GM12878 (cell line): Measurements from ENCODE around the gene NFATC1. TPM values are rescaled to one million over a fixed set of nuclear protein-coding genes. Genes with fewer than 3 reads are reported as not detected.

Experiments
- ATAC-seq: fragments of 200-7000 bp; cut with Tn5 transposase; 3 replicates; pipeline ENCODE4 v1.9.1; 2020; ENCODE audit warnings: mild to moderate bottlenecking, moderate library complexity
- BruUV-seq: library from RNA; stranded (reverse); fragments of 400-500 nt; replicated peaks from 2 replicates; lab custom pipeline; 2021; lab: Mats Ljungman, UMichigan
- CTCF ChIA-PET: fragments of 300-600 bp; sonication (Branson Sonifier 250); formaldehyde crosslinking; extraction: SDS; loops from one replicate; lab custom pipeline; 2021; ENCODE audit warnings: inconsistent platforms; lab: Yijun Ruan, JAX
- POLR2A ChIA-PET: fragments of 350-600 bp; formaldehyde crosslinking; extraction: SDS; loops from one replicate; lab custom pipeline; 2021; ENCODE audit warnings: inconsistent platforms; lab: Charles Lee
- RAD21 ChIA-PET: fragments of 300-600 bp; sonication (Branson Sonifier 250); formaldehyde crosslinking; loops from one replicate; lab custom pipeline; 2023; ENCODE audit warnings: antibody characterized with exemption; ENCODE audit not compliant: unreplicated experiment; lab: Charles Lee
- SMC1A ChIA-PET: fragments of 300-600 bp; sonication (Branson Sonifier 250); formaldehyde crosslinking; loops from one replicate; lab custom pipeline; 2023; ENCODE audit not compliant: unreplicated experiment, uncharacterized antibody; lab: Charles Lee
- DNase-seq: peaks from one replicate; pipeline ENCODE4 v3.0.0-alpha.2; 2011; ENCODE audit warnings: low read depth, low spot score
- FAIRE-seq: peaks from 3 replicates; lab custom pipeline; 2011; peaks lifted over from hg19 to GRCh38; lab: Jason Lieb, UNC
- H2AFZ ChIP-seq: 2 replicates; pipeline ENCODE4 v1.6.0; 2011; ENCODE audit warnings: low read depth, low read length, control low read depth; ENCODE audit not compliant: control insufficient read depth
- H3K27ac ChIP-seq: 2 replicates; pipeline ENCODE4 v1.5.1; 2011; ENCODE audit warnings: control low read depth; ENCODE audit not compliant: control insufficient read depth, insufficient read depth
- H3K27me3 ChIP-seq, 2 experiments: replicated peaks in 1 of 2; 2 replicates each; pipeline versions ENCODE4 v1.6.0 to v1.6.1; 2011; ENCODE audit warnings: low read length in 1 of 2; ENCODE audit not compliant: control insufficient read depth in 2 of 2, insufficient read depth in 2 of 2
- H3K36me3 ChIP-seq, 2 experiments: 2 replicates each; pipeline ENCODE4 v1.5.1; 2011; ENCODE audit warnings: low read length in 1 of 2; ENCODE audit not compliant: control insufficient read depth in 2 of 2, insufficient read depth in 2 of 2
- H3K4me1 ChIP-seq: 2 replicates; pipeline ENCODE4 v1.6.1; 2011; ENCODE audit warnings: mild to moderate bottlenecking, low read length, moderate library complexity, mixed read lengths; ENCODE audit not compliant: control insufficient read depth, insufficient read depth
- H3K4me2 ChIP-seq: 2 replicates; pipeline ENCODE4 v1.6.0; 2011; ENCODE audit warnings: control low read depth; ENCODE audit not compliant: control insufficient read depth, insufficient read depth
- H3K4me3 ChIP-seq: fragments of 200-600 bp; sonication (generic); 2 replicates; pipeline ENCODE4 v1.5.1; 2016
- H3K79me2 ChIP-seq: 2 replicates; pipeline ENCODE4 v1.6.0; 2011; ENCODE audit warnings: low read length; ENCODE audit not compliant: control insufficient read depth, insufficient read depth
- H3K9ac ChIP-seq: 2 replicates; pipeline ENCODE4 v1.8.0; 2011; ENCODE audit warnings: low read length, control low read depth, mixed read lengths; ENCODE audit not compliant: control insufficient read depth, insufficient read depth
- H3K9me3 ChIP-seq: replicated peaks from 3 replicates; pipeline ENCODE4 v1.5.1; 2011; ENCODE audit warnings: mild to moderate bottlenecking, low read length; ENCODE audit not compliant: control insufficient read depth, insufficient read depth
- H4K20me1 ChIP-seq: 2 replicates; pipeline ENCODE4 v1.6.0; 2011; ENCODE audit not compliant: control insufficient read depth, insufficient read depth
- GATAD2B ChIP-seq: fragments of 450-650 bp; conservative IDR thresholded peaks from 2 replicates; pipeline ENCODE4 v1.6.1; 2017; ENCODE audit warnings: low read depth, mild to moderate bottlenecking, moderate library complexity
- HDGF ChIP-seq: fragments of 450-650 bp; IDR thresholded peaks from 2 replicates; pipeline ENCODE4 v1.6.1; 2016; ENCODE audit warnings: antibody characterized with exemption
- JUND ChIP-seq: IDR thresholded peaks from 2 replicates; pipeline ENCODE4 v1.6.1; 2012; ENCODE audit warnings: low read depth, mild to moderate bottlenecking, low read length, improper control_type of control experiment, moderate library complexity
- MEF2A ChIP-seq: IDR thresholded peaks from 2 replicates; pipeline ENCODE4 v1.6.1; 2011; ENCODE audit warnings: low read depth, mild to moderate bottlenecking, low read length, moderate library complexity; ENCODE audit not compliant: insufficient read depth
- WGBS: methylation state at CpG from one replicate; pipeline ENCODE4 v1.1.6; 2016; ENCODE audit warnings: low lambda C conversion rate; ENCODE audit not compliant: insufficient replicate concordance, insufficient coverage; ENCODE audit errors: missing lambda C conversion rate; 5-methylcytosine and 5-hydroxymethylcytosine counted together
- in situ Hi-C: fragments of 300-500 bp; cut with MboI; formaldehyde crosslinking; loops from 9 replicates; pipeline ENCODE4 v1.14.3; 2018; ENCODE audit warnings: mixed read lengths
- intact Hi-C: fragments of 100-400 bp; cut with micrococcal nuclease; formaldehyde crosslinking; loops from one replicate; pipeline ENCODE4 v1.14.2; 2022; ENCODE audit not compliant: unreplicated experiment
- polyA plus RNA-seq, 11 experiments: library from polyadenylated mRNA; depleted of rRNA in 4 of 11; unstranded in 6 of 11; stranded (reverse) in 5 of 11; fragments of >200 nt; fragmentation: Nextera tagmentation in 4 of 11; fragmentation: Illumina TruSeq in 1 of 11; extraction: Ambion mirVana in 4 of 11; extraction: Trizol in 1 of 11; gene quantifications; 1 replicate in 1 of 11; 2 replicates in 10 of 11; pipeline versions ENCODE4 v1.2.1 to v1.2.3, GENCODE V29; 2011 to 2016; ENCODE audit warnings: inconsistent platforms in 2 of 11, missing spikeins in 2 of 11, low read depth in 1 of 11
- total RNA-seq, 4 experiments: library from RNA; depleted of rRNA in 3 of 4; stranded (reverse); fragments of >200 nt in 3 of 4; fragmentation: Illumina TruSeq in 1 of 4; extraction: Trizol in 1 of 4; gene quantifications; 2 replicates each; pipeline versions ENCODE4 v1.2.1 to v1.2.3, GENCODE V29; 2013 to 2021
- TF ChIP-seq, protein P1 (sequence below): fragments of 450-650 bp; IDR thresholded peaks from 2 replicates; pipeline ENCODE4 v1.6.1; 2017; ENCODE audit warnings: low read depth, mild to moderate bottlenecking, moderate library complexity

Gene NFATC1
- total and polyA plus RNA-seq, 10 of the 15 experiments (the other 5 are each of a cell fraction or from before 2014, with no cell fraction given), result 0.84 to 20.8 (median 5.1) TPM

DNA sequence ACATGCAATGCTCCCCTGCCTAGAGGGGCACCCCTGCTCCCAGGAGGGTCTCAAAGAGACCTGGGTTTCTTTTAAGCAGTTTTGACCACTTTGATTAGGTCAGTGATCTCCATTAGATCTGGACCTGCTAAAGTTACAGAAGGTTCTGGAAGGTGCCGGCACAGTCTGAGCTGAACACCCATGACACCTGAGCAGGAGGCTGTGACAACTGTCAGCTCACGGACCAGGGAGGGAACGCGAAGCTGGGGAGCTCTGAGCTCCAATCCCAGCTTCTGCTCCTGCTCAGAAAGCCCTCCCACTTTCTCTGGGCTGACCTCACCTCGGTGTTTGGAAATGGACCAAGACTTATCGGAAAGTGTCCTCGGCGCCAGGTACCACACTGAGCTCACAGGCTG lies 113.8 kb downstream of the NFATC1 start:
- Histone ChIP-seq H3K9ac (no peak overlapping the region), H2AFZ (no peak overlapping the region; the same call in 1 of the 2 replicates), H3K27me3 (no peaks in the 10 kb centered on the region), H3K4me1 (peaks cover 33% of the 10 kb centered on the region), H3K4me3 (no peak overlapping the region), H3K9me3 (no peaks in the 10 kb centered on the region), H4K20me1 (no peaks in the 10 kb centered on the region), H3K27ac (no peak overlapping the region), H3K36me3 (no peaks in the 10 kb centered on the region; a peak in 1 of 4 replicates), H3K79me2 (no peaks in the 10 kb centered on the region), H3K4me2 (peak overlapping the region; percentile 48; the same call in 1 of the 2 replicates)
- ATAC-seq, result no peak
- RAD21 ChIA-PET, result interaction anchor here (1.0 to 4.1 kb wide), 2 partner anchors 14 to 74 kb away, joined by 3 to 19 read pairs; no protein-coding TSS in a partner anchor
- intact Hi-C loops, result loop anchor here (5.0 kb wide), 1 partner anchor 42 kb away; no protein-coding TSS in a partner anchor
- in situ Hi-C loops, result no loop called here
- CTCF ChIA-PET, result interaction anchor here (1.1 to 2.8 kb wide), 3 partner anchors 14 to 106 kb away, joined by 3 to 14 read pairs (median 4); no protein-coding TSS in a partner anchor
- POLR2A ChIA-PET, result no interaction called here
- FAIRE-seq, result no peak
- 97% methylated on average over 8 of the region's 8 CpGs for WGBS
- DNase-seq, result no peak
- TF ChIP-seq, protein P1, sequence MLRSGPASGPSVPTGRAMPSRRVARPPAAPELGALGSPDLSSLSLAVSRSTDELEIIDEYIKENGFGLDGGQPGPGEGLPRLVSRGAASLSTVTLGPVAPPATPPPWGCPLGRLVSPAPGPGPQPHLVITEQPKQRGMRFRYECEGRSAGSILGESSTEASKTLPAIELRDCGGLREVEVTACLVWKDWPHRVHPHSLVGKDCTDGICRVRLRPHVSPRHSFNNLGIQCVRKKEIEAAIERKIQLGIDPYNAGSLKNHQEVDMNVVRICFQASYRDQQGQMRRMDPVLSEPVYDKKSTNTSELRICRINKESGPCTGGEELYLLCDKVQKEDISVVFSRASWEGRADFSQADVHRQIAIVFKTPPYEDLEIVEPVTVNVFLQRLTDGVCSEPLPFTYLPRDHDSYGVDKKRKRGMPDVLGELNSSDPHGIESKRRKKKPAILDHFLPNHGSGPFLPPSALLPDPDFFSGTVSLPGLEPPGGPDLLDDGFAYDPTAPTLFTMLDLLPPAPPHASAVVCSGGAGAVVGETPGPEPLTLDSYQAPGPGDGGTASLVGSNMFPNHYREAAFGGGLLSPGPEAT, result no peak
- TF ChIP-seq GATAD2B (no peak), MEF2A (no peak), HDGF (no peak), JUND (no peak)
- SMC1A ChIA-PET, result interaction anchor here (0.9 to 1.6 kb wide), 2 partner anchors 14 to 130 kb away, joined by 3 to 6 read pairs; no protein-coding TSS in a partner anchor
- BruUV-seq, result no TSS peak
